SU-DHL-6 (cell line): ENCODE results near the gene CTRL.
A peak's percentile ranks its signal among the peaks of the same experiment; 100 is the strongest.
"Not testable (repeated sequence)": the region's sequence is repeated elsewhere in the genome, so short reads cannot be mapped to it uniquely, and the experiment has no call there.

ENCODE experiments used
- H2AFZ ChIP-seq: fragments of 200-600 bp; sonication (generic); 2 replicates; pipeline ENCODE4 v1.6.1; 2014; ENCODE audit warnings: low read depth, mild to moderate bottlenecking, moderate library complexity, mixed read lengths, antibody characterized with exemption, low read length; ENCODE audit not compliant: severe bottlenecking
- H3F3A ChIP-seq: fragments of 200-600 bp; shearing (Covaris generic); 2 replicates; pipeline ENCODE4 v1.6.0; 2016; ENCODE audit warnings: antibody characterized with exemption, mild to moderate bottlenecking; ENCODE audit not compliant: insufficient read depth
- H3K27ac ChIP-seq: fragments of 200-600 bp; sonication (generic); 2 replicates; pipeline ENCODE4 v1.5.1; 2016; ENCODE audit warnings: low read depth, mild to moderate bottlenecking, low read length, moderate library complexity, mixed read lengths
- H3K27me3 ChIP-seq: fragments of 200-600 bp; sonication (generic), shearing (Covaris generic); 2 replicates; pipeline ENCODE4 v1.6.0; 2014; ENCODE audit warnings: mild to moderate bottlenecking, low read length
- H3K36me3 ChIP-seq: fragments of 200-600 bp; sonication (generic); 2 replicates; pipeline ENCODE4 v1.6.1; 2014; ENCODE audit warnings: mild to moderate bottlenecking, low read length, mixed read lengths
- H3K4me2 ChIP-seq: fragments of 300-600, 200-600 bp; shearing (Covaris generic), sonication (generic); 2 replicates; pipeline ENCODE4 v1.6.0; 2014; ENCODE audit warnings: low read length, low read depth, mild to moderate bottlenecking; ENCODE audit not compliant: poor library complexity, severe bottlenecking
- H3K4me3 ChIP-seq: fragments of 200-600 bp; sonication (generic); 2 replicates; pipeline ENCODE4 v1.5.1; 2014; ENCODE audit warnings: antibody characterized with exemption, low read length, mild to moderate bottlenecking, mixed read lengths; ENCODE audit not compliant: insufficient read depth, poor library complexity, severe bottlenecking
- H3K79me2 ChIP-seq: fragments of 200-600 bp; sonication (generic); 2 replicates; pipeline ENCODE4 v1.6.1; 2014; ENCODE audit warnings: mild to moderate bottlenecking, low read length, moderate library complexity; ENCODE audit not compliant: insufficient read depth
- H3K9ac ChIP-seq: fragments of 200-600 bp; sonication (generic); 2 replicates; pipeline ENCODE4 v1.7.0; 2014; ENCODE audit warnings: mild to moderate bottlenecking, low read length
- H3K9me2 ChIP-seq: fragments of 200-600 bp; sonication (generic); replicated peaks from 2 replicates; pipeline ENCODE4 v1.6.1; 2014; ENCODE audit warnings: low read length; ENCODE audit not compliant: insufficient read depth
- H3K9me3 ChIP-seq: fragments of 200-600 bp; sonication (generic); 2 replicates; pipeline ENCODE4 v1.6.1; 2014; ENCODE audit warnings: low read length, mixed read lengths; ENCODE audit not compliant: insufficient read depth
- H4K20me1 ChIP-seq: fragments of 200-600 bp; sonication (generic); 2 replicates; pipeline ENCODE4 v1.6.1; 2014; ENCODE audit warnings: low read depth, mild to moderate bottlenecking, antibody characterized with exemption, low read length, moderate library complexity, mixed read lengths
- EZH2phosphoT487 ChIP-seq: fragments of 200-600 bp; sonication (generic), shearing (Covaris generic); conservative IDR thresholded peaks from 2 replicates; pipeline ENCODE4 v1.6.1; 2018; ENCODE audit warnings: mild to moderate bottlenecking, antibody characterized with exemption, low read length, moderate library complexity, mixed read lengths
- TF ChIP-seq, protein P1 (sequence below): fragments of 200-600 bp; sonication (generic); IDR thresholded peaks from one replicate; pipeline ENCODE4 v1.5.1; 2017; ENCODE audit warnings: antibody characterized with exemption, mild to moderate bottlenecking, low read length, moderate library complexity; ENCODE audit not compliant: insufficient read depth, poor library complexity, severe bottlenecking

The CTRL gene

DNA sequence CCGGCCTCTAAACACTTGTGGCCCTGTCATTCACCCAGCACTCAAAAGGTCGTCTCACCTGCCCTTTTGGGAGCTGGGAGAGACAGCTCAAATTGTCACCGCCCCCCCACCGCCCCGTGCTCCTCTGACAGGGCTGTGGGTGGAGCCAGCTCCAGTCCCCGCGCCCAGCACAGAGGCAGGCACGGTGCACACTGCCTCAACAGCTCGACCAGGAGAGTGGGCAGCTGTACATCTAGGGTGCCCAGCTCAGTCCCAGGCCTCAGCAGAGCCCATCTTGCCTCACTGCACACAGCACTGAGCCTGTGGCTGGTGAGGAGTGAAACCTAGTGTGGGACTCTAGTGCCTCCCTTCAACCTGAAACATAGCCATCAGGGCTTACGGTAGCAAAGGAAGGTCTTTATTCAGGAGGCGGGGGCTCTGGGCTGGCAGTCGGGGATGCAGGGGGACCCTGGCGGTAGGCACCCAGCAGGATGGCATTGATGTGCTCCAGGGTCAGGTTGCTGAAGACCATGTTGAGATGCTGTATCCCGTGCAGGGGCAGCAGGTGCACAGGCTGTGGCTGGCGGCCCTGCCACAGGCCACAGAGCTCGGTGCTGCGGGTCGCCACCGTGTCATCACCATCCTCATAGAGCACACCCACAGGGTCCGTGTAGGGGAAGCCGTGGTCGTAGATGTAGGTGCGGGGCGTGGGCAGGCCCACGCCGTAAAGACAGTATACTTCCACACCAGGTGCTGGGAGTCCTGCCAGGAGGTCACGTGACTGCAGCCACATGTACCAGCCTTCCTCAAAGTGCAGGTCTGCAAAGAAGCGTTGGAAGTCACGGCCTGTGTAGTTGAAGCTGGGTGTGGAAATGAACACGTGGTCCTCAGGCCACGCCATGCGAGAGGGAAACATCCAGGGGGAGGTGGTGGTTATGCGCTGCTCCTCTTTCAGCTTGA lies 8.1 kb upstream of the CTRL start:
- no peak overlapping the region for H3K9ac ChIP-seq
- H3K27me3 ChIP-seq, result no peaks in the 10 kb centered on the region
- H4K20me1 ChIP-seq, result no peaks in the 10 kb centered on the region
- no peak overlapping the region for H3K27ac ChIP-seq
- no peak overlapping the region for H3K4me3 ChIP-seq
- TF ChIP-seq, protein P1, sequence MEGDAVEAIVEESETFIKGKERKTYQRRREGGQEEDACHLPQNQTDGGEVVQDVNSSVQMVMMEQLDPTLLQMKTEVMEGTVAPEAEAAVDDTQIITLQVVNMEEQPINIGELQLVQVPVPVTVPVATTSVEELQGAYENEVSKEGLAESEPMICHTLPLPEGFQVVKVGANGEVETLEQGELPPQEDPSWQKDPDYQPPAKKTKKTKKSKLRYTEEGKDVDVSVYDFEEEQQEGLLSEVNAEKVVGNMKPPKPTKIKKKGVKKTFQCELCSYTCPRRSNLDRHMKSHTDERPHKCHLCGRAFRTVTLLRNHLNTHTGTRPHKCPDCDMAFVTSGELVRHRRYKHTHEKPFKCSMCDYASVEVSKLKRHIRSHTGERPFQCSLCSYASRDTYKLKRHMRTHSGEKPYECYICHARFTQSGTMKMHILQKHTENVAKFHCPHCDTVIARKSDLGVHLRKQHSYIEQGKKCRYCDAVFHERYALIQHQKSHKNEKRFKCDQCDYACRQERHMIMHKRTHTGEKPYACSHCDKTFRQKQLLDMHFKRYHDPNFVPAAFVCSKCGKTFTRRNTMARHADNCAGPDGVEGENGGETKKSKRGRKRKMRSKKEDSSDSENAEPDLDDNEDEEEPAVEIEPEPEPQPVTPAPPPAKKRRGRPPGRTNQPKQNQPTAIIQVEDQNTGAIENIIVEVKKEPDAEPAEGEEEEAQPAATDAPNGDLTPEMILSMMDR, result no peak
- TF ChIP-seq EZH2phosphoT487, result no peak
- H3K9me2 ChIP-seq, result no peaks in the 10 kb centered on the region
- no peak overlapping the region for H3K4me2 ChIP-seq
- peaks cover 11% of the 10 kb centered on the region for H3F3A ChIP-seq
- H3K36me3 ChIP-seq, result no peaks in the 10 kb centered on the region
- H3K79me2 ChIP-seq, result peaks cover 22% of the 10 kb centered on the region
- H2AFZ ChIP-seq, result no peak overlapping the region
- H3K9me3 ChIP-seq, result no peaks in the 10 kb centered on the region

DNA sequence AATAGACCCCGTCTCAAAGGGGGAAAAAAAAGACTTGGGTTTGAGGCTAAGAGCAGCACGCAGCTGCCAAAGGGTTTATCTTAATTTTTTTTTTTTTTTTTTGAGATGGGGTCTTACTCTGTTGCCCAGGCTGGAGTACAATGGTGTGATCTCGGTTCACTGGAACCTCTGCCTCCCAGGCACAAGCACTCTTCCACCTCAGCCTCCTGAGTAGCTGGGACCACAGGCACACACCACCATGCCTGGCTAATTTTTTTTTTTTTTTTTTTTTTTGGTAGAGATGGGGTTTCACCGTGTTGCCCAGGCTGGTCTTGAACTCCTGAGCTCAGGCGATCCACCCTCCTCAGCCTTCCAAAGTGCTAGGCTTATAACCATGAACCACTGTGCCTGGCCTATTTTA lies 6.1 kb upstream of the CTRL start:
- H3K4me2 ChIP-seq, result peak overlapping the region; percentile 89
- H3K36me3 ChIP-seq, H3K9ac ChIP-seq, H2AFZ ChIP-seq, H3K9me3 ChIP-seq, H3K9me2 ChIP-seq, H3K4me3 ChIP-seq, H4K20me1 ChIP-seq, H3K27me3 ChIP-seq: not testable (repeated sequence)
- H3K27ac ChIP-seq, result 0 out of 2 replicates have a peak overlapping the region, but pooled peaks have one; percentile 89
- peaks cover 11% of the 10 kb centered on the region for H3F3A ChIP-seq
- H3K79me2 ChIP-seq, result peaks cover 25% of the 10 kb centered on the region

DNA sequence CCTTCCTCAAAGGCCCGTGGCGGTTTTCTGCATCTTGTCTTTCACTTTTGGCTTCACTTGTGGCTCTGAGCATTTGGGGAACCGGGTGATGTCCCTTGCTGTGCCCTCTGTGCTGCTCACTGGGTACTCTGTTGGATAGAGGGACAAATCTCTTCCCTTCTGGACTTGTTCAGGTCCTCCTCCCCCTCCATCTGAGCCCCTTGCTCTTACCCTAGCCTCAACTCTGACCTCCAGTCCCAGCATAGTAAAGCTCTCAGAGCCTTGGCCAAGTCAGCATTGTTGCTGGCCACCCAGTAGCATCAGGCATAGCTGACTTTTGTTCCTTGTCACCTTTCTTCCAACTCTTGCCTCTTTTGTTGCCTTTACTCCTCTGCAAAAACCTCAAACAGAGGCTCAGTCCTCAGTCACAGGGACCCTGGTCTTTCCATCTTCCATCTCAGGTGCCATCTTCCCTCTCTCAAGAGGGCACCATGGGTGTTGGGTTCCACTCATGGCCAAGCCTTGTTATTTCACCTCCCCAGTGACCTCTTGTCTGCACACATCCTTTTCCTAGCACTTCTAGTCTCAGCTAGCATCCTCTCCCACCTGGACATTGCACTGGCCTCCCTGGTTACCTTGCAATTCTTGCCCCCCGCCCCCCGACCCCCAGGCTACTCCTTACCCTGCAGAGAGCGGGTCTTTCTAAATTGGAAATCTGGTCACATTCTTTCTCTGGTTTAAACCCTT lies 5.4 kb upstream of the CTRL start:
- Histone ChIP-seq H3K9ac (peak overlapping the region; percentile 89), H2AFZ (no peak overlapping the region)
- TF ChIP-seq, protein P1, result no peak
- TF ChIP-seq EZH2phosphoT487, result no peak

More for the DNA sequence above, 5.4 kb upstream of the CTRL start:
- Histone ChIP-seq H3K4me2 (peak overlapping the region; percentile 89), H3K4me3 (peak overlapping the region; percentile 77), H3K27me3 (no peaks in the 10 kb centered on the region), H3K36me3 (no peaks in the 10 kb centered on the region), H3K9me3 (no peaks in the 10 kb centered on the region), H3K9me2 (no peaks in the 10 kb centered on the region), H4K20me1 (no peaks in the 10 kb centered on the region), H3K27ac (peak overlapping the region; percentile 89), H3F3A (peaks cover 11% of the 10 kb centered on the region), H3K79me2 (peaks cover 25% of the 10 kb centered on the region)
